Measurements from ENCODE around the gene BNC2. TPM values are rescaled to one million over a fixed set of nuclear protein-coding genes. Genes with fewer than 3 reads are reported as not detected.

The BNC2 gene
- total RNA-seq, 2 donors from 2014 or later, result 2.1 to 20.0 TPM

GRCh38 chr9:16360247-16360646, 510.2 kb downstream of the BNC2 start:
- TF ChIP-seq, protein P1, sequence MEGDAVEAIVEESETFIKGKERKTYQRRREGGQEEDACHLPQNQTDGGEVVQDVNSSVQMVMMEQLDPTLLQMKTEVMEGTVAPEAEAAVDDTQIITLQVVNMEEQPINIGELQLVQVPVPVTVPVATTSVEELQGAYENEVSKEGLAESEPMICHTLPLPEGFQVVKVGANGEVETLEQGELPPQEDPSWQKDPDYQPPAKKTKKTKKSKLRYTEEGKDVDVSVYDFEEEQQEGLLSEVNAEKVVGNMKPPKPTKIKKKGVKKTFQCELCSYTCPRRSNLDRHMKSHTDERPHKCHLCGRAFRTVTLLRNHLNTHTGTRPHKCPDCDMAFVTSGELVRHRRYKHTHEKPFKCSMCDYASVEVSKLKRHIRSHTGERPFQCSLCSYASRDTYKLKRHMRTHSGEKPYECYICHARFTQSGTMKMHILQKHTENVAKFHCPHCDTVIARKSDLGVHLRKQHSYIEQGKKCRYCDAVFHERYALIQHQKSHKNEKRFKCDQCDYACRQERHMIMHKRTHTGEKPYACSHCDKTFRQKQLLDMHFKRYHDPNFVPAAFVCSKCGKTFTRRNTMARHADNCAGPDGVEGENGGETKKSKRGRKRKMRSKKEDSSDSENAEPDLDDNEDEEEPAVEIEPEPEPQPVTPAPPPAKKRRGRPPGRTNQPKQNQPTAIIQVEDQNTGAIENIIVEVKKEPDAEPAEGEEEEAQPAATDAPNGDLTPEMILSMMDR (IDR thresholded peaks at IDR 0.05), result no peak
- no peaks in the 10 kb centered on the region for H3K36me3 ChIP-seq
- no peak overlapping the region for H3K27ac ChIP-seq
- H3K9ac ChIP-seq (ENCODE audit: low read depth in 2 of 2, low read length in 2 of 2), result no peak overlapping the region
- DNase-seq, result no peak
- H3K4me1 ChIP-seq, result no peaks in the 10 kb centered on the region
- no peaks in the 10 kb centered on the region for H3K9me3 ChIP-seq
- intact Hi-C loops (cut with DNase I), result no loop called here
- no peak overlapping the region for H3K4me3 ChIP-seq
- no peaks in the 10 kb centered on the region for H3K27me3 ChIP-seq

Data from colonic mucosa (tissue), 4 donors.